IPS-18c (cell line): ENCODE results near the gene CNTFR.
A peak's percentile ranks its signal among the peaks of the same experiment; 100 is the strongest.

Source experiments
- H3K4me3 ChIP-seq: 2 replicates; pipeline ENCODE4 v1.7.0; 2013; ENCODE audit warnings: low read depth, mild to moderate bottlenecking, low read length, moderate library complexity; ENCODE audit not compliant: insufficient read depth
- H3K9me3 ChIP-seq: one replicate; pipeline ENCODE4 v1.6.1; 2013; ENCODE audit warnings: mild to moderate bottlenecking, low read length, moderate library complexity; ENCODE audit not compliant: control insufficient read depth, insufficient read depth

CNTFR gene

DNA sequence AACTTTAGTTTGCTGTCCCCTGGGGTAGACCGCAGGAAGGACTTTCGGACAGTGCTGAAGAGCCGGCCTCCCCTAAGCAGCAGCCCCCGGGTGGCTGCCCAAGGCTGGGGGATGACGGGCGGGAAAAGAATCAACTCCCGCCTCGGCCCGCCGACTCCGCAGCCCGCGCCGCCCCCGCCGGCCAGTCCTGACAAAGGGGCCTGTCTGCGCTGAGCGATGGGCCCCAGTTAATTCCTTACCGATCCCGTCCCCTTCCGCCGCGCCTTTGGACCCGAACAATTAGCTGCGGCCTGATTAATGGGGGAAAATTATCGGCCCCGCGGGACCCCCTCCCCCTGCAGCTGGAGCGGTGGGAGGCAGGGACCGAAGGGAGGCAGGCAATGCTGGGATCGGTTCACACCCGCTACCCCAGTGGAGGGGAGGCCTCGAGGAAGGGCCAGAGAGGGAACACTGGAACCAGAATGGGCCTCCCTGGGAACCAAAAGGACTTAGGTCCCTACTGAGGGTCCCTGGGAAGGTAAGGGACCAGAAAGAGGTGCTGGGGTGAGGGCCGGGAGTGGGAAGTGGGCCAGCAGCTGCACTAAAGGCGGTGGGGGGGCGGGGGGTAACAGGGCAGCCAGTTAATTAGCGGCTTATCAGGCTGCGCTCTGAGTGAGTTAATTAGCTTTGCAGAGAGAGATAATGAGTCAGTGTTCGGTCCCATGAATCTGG is 35.1 kb upstream of the CNTFR start:
- Histone ChIP-seq H3K9me3 (peaks cover 2% of the 10 kb centered on the region), H3K4me3 (peak overlapping the region; percentile 43; the same call in 1 of the 2 replicates)

DNA sequence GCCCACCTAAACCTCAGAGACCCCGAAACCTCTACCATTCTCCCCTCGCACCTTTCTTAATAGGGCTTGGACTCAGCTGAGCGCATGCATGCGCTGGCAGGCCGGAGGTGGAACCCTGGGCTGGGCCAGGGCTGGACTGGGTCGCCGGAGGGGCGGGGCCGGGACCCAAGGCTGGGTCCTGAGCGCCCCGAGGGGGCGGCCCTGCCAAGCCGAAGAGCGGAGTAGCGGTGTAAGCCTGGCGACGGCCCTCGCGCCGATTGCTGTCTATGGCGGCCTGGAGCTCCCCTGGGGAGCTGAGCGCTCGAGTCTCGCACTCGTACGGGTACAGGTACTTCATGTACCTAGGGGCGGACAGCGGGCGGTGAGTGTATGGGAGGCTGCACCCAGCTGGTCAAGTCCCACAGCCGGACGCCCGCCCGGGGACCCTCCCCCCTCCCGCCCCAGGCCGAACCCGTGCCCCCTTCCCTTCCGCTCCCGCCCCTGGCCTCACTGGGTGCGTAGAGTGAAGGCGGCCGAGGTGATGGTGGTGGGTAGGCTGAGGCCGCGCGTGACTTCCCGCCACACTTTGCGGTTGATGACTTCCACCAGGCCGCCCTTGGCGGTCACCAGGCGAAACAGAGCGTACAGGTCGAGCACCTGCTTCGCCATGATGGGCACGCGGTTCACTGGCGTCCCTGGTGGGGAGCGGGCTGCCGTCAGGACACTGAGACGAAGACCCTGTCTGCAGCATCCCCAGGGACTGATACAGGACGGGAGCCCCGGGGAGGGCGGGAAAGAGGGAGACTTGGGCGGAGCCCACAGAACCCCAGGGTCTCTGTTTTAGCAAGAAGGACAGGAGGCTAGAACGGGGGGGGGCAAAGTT is 34.1 kb upstream of the CNTFR start:
- Histone ChIP-seq H3K9me3 (peaks cover 2% of the 10 kb centered on the region), H3K4me3 (no peak overlapping the region)

DNA sequence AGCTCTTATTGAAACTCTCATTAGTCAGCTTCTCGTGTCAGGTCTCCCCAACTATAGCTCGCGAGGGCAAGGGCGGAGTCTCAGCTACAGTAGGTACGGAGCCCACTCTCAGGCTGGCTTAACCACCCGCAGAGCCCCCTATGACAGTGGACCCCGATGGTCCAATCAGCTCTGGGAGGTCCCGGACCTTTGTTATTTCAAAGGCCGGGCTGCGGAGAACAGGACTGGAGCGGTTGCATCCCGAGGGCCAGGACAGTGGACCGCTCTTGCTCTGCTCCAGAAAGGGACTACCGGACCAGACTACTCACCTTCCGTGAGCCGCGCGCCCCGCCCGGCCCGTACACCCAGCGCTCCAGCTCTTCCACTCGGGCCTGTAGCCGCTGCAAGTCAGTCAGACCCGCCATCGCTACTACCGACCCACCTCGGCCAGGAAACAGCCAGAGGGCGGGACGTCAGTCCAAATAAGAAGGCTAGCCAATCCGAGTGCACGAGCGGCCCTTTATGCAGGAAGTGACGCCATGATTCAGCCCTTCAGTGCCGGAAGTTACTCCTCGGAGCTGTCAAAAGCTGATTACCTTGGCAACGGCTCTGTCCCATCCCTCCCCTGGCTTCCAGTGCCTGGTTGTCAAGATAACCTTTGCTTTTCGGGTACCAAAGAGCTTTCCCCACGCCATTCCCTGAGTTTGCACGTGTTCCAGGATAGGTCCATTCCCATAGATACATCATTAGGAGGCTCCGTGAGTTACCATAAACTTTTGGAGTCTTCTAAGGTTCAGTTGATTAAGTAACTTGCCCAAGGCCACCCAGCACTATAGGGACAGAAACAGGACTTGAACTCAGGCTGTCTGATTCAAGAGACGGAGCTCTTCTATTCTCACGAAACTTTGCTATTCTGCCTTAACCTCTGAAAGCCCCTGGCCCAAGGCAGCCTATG is 30.8 kb upstream of the CNTFR start, which contains the start of gene DCTN3:
TSS of gene DCTN3 (minus strand) at position 435 of the 934 bp plus-strand sequence. CDS start at position 404, 31 bp downstream.
- H3K9me3 ChIP-seq, result peaks cover 2% of the 10 kb centered on the region
- H3K4me3 ChIP-seq, result peak within 1 kb of the TSS; percentile 73

DNA sequence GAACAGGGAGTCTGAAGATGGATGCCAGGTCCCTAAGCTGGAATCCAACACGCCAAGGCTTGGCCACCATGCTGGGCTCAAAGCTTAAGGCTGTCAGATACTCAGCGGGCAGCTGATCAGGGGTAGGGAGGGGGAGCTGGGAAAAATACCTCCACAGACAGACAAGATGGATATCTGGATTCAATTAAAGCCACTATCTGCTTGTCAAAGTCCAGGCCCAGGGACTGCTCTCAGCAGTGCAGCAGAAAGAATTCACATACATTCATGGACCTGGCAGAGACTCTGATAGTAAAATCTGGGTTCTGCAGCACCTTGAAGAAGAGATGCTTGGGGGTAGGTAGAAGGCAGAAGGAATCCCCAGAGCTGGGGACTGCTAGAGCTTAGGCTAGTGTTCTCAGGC is 25.6 kb upstream of the CNTFR start:
- Histone ChIP-seq H3K9me3 (no peaks in the 10 kb centered on the region), H3K4me3 (no peak overlapping the region)

DNA sequence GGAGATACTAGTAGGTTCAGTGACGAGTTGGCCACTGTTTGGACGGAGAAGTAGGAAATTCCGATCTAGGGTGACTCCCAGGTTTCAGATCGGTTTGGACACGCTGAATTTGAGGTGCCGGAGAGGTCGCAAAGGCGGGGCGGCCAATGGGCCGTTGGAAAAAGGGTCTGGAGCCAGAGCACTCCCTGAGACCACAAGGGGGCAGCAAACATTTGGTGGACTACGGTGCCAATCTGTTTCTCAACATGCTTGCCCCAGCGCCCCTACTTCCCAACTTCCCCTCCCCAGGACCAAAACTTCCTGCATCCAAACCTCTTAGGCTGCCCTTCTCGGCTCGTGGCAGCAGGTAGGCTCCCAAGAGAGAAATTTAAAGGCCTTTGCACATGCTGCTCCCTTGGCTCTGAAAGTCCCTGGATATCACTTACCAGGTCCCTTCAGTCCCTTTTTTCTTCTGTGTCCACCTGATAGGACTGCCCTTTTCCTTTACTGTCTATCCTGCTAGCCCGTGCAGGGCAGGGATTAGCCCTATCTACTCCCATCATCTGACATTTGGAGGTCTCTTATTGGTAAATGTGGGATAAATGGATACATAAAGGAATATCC is 23.4 kb upstream of the CNTFR start:
- Histone ChIP-seq H3K9me3 (no peaks in the 10 kb centered on the region), H3K4me3 (peak overlapping the region; percentile 90)

DNA sequence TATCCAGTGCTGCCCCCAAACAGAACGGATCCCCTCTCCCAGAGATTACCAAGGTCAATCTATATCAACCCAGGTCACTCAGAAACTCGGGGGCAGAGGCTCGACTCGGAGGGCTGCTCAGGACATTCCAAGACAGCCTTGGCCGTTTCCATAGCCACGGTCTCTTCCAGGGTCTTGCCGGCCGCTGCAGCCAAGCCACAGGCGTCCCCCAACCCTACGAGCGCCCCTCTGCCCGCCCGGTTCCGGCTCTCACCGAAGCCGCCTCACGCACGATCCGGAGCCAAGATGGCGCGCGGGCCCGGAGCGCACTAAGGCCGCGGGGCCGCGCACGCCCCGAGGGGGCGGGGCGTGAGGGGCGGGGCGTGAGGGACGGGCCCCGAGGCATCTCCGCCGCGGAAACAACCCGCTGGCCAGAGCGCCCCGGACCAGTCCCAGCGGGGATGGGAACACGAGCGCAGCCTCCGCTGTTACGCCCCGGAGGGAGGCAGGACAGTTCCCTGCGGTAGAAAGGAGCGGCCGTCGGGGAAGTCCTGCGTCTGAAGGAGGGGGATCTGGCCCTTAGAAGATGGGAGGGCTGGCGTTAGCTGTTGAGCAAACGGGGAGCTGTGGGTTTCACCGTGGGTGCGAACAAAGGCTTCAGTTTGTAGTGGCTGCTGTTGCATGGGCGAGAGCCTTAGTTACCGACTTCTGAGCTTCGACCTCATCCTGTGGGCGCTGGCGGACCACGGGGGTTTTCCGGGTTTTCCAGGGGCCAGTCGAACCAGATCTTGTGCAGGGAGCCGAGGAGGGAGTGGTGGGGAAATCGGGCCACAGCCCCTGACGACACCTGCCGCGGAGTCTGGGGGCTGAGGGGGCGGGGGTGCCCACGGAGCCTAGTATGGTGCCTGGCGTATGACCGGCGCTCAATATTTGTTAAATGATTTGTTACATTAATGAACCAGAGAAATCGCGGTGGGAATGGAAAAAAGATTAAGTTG is 22.6 kb upstream of the CNTFR start, which contains the start of gene RPP25L:
TSS of gene RPP25L (minus strand) at position 287 of the 977 bp plus-strand sequence. CDS start 801 bp downstream, outside the sequence.
- peak within 1 kb of the TSS; percentile 90 for H3K4me3 ChIP-seq
- no peaks in the 10 kb centered on the region for H3K9me3 ChIP-seq

DNA sequence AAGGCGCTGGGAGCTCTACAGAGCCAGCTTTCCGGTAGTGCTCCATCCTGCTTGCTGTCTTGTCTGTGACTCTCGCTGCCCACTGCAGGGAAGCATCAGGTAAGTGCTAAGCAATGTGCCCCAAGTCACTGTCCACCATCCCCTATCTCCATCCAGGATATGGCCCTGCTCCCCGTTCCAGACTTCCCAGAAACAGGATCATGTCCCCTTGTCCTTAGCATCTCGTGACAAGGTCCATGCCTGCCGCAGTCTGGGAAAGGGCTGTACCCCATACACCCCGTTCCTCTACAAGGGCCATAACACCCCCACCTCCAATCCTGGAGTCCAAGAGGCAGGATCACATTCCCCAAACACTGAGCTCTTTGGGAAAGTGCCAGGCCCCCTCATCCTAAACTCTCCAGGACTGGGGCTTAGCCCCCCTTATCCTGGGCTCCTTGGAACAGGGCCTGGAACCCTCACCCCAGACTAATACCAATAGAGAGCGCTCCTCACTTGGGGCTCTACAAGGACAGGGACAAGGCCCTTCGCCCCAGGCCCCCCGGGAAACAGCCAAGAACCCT is 21.8 kb upstream of the CNTFR start:
- H3K4me3 ChIP-seq, result peak overlapping the region; percentile 90
- H3K9me3 ChIP-seq, result no peaks in the 10 kb centered on the region

DNA sequence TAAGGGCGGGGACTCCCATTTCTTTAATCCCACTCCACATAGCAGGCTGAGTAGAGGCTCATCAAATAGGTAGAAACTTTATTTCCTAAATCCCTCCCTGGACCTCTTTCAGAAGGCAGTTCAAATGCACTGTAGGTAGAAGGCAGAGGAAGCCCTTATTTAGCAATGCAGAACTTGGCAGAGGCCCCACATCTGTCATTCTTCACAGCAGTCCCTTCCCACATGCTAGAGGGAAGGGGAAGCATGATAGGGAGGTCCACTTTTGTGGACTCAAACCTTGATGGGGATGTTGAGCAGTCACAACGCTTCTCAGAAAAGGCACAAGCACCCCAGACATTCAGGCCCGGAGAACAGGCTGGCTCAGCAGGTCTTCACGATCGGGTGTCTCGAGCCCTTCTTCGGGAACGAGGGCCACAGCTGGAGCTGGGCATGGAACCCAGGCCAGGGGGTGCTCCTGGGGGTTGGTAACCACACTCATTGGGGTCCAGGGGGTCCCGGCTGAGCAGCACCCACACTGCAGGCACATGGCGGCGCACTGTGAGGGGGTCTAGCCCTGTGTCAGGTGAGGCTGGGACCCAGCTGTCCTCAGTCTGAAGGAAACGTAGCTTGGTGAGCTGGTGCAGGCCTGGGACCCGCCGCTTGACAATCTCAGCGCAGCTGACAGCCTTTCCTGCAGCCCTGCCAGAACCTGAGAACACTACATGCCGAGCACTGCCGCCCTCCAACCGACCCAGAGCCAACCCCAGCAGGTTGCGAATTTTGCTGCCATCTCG is 21.1 kb upstream of the CNTFR start:
- H3K4me3 ChIP-seq, result peak overlapping the region; percentile 90; the same call in 1 of the 2 replicates
- no peaks in the 10 kb centered on the region for H3K9me3 ChIP-seq

DNA sequence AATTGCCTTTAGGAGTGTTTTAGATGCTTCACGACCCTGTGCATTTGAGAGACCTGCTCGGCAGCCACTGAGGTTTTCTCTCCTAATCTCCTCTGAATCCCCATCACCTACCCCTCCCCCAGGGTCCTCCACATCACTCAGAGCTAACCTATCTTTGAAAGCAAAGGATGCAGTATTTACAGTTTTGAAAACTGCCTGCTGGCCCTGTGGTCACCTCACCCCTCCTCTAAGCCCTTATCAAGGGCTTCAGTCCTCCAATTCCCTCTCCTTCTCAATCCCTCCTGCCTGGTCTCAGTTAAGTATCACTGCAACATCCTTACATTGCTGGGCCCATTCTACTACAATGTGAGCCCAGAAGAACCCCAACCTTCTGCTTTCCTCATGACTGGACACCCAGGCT is 17.8 kb upstream of the CNTFR start:
- Histone ChIP-seq H3K9me3 (no peaks in the 10 kb centered on the region), H3K4me3 (no peak overlapping the region)

DNA sequence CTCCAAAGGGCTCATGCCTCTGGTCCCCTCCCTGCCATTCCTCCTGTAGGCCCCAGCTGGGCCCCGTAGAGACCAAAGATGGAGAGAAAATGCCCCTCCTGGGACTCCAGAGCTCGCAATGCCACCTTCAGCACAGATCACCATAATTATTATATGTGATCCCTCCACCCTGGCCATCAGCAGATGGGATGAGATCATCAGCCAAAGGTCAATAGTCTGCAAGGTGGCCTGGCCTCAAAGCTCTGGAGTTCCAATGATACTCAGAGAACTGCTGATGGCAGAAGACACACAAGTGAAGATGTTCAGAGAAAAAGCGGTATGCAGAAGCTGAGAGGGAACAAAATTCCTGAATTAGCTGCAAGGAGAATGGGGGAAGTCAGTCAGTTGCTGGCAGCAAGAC is 17.4 kb upstream of the CNTFR start:
- Histone ChIP-seq H3K9me3 (no peaks in the 10 kb centered on the region), H3K4me3 (no peak overlapping the region)

DNA sequence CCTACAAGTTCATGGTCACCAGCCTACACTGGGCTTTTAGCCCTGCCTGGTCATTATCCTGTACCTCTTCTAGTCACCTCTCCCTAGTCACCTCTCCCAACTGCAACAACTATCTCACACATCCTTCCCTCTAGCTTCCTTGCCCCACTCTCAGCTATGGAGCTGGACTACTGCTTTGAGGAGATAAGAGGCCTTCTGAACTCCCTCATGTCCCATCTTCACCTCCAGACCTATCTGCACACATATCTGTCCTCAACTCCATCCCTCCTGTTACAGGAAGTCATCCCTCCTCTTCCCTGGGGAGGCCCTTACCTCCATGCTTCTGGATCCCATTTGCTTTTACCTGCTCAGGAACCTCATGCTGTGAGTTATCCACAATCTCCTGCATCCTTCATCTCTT is 16.7 kb upstream of the CNTFR start:
- Histone ChIP-seq H3K9me3 (no peaks in the 10 kb centered on the region), H3K4me3 (no peak overlapping the region)

DNA sequence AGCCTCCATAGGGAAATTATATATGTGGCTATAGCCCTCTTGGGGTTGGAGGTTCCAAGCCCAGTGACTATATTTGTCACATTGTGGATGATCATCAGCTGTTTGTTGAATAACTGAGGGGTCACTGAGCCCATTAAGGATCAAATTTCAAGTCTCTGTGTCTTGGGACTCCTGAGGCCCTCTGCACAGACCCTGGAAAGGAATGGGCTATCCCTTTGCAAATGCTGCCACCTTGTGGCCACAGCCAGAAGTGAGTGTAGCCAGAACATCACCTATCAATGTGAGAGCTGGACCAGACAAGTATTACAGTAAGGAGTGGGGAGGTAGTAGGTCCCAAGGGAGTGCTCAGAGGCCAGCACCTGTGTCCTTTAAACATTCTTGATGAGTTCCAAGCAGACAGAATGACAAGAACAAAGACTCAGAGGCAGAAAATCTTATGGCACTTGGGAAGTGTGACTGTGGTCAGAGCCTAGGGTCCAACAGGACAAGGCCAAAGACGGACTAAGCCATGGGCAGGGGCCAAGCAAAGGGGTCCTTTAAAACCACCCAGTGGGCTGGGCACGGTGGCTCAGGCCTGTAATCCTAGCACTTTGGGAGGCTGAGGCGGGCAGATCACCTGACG is 14.2 kb upstream of the CNTFR start:
- no peak overlapping the region for H3K4me3 ChIP-seq
- no peaks in the 10 kb centered on the region for H3K9me3 ChIP-seq

DNA sequence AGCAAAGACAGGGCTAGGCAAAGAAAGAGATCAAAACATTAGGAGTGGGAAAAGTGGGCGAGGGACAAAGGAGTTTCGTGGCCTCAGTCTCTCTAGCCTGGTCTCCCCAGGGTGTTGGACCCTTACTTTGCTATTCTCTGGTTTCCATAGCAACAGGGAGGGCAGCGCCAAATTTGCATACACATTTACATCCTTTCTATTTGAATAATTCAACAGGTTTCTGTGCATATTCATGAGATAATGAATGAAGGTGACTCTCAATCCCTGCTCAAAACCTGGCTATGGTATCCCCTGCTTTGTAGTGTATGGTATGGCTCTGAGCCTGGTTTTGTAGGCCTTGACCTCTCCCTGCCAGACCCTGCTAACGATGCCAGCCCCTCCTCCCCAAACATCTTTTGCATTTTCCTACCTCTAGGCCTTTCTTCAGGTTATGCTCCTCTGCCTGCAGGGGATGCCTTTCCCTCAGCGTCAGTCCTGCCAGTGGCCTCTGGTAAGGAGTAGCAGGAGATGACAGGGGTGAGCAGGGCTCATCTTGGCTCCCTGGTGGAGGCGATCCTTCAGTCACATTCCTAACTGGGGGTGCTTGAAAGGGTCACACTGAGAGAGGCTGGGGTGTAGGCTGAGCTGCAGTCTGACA is 12.5 kb upstream of the CNTFR start:
- H3K4me3 ChIP-seq, result no peak overlapping the region
- H3K9me3 ChIP-seq, result no peaks in the 10 kb centered on the region

DNA sequence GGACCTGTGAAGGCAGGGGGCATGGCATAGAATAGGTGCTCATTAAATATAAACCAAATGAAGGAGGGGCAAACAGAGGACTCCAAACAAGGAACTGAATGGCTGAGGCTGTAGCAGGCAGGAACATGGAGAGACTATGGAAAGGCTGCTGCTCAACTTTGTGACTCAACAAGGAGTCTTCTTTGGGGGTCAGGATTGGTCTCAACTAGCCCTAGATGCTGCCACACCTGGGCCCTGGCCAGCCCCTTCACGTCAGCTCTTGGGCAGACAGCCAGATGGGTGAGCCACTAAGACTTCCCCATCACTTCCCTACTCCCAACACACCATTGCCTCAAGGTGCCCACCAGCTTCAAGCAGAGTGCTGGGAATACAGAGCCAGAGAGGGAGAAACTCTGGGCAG is 11.4 kb upstream of the CNTFR start:
- H3K4me3 ChIP-seq, result no peak overlapping the region
- no peaks in the 10 kb centered on the region for H3K9me3 ChIP-seq
